HG03095 (cell line): ENCODE data around the gene TMEM222.
"Not testable (repeated sequence)": the region's sequence is repeated elsewhere in the genome, so short reads cannot be mapped to it uniquely, and the experiment has no call there.

Source experiments
- ATAC-seq: cut with Tn5 transposase; IDR thresholded peaks from one replicate; pipeline ENCODE4 v1.9.1; 2021; ENCODE audit warnings: moderate library complexity; ENCODE audit not compliant: unreplicated experiment

The TMEM222 gene

DNA sequence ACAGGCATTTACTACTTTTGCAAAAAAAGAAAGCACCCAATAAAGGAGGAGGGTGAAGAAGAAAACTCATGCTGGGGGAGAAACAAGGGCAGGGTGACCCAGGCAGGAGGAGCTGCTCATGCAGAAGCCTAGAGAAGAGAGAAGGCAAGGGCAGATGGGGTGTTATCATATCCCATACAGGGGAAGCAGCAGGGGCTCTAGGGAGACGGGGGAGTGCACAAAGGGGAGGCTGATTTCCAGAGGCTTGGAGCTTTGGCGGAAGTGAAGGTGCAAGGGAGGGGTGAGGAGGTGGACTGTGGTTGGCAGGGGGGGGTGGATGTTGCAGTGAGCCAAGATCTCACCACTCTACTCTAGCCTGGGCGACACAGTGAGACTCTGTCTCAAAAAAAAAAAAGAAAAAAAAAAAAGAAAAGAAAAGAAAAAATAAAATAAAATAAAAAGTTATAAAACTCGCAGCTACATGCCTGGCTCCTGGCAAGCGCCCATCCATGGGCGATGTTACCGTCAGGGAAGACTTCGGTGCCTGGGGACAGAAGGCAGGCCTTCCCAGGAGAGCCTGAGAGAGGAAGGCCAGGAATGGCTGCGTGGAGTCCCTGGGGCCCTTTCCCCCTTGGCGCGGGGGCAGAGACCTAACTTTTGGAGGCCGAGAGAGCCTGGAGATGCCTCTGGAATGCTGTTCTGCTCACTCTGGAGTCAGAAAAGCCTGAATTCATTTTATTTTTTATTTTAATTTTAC lies 56.0 kb downstream of the TMEM222 start:
- no peak for ATAC-seq

GRCh38 chr1:27379564-27380122 lies 57.7 kb downstream of the TMEM222 start:
- ATAC-seq = no peak

- ATAC-seq = no peak
These were observed 58.3 kb downstream of the TMEM222 start for GRCh38 chr1:27380224-27380623.

- no peak for ATAC-seq
These were observed 59.1 kb downstream of the TMEM222 start for GRCh38 chr1:27380766-27381733.

- ATAC-seq = no peak
These were observed 60.2 kb downstream of the TMEM222 start for GRCh38 chr1:27381969-27382762.

- ATAC-seq = no peak
These were observed 61.2 kb downstream of the TMEM222 start, which contains the start of gene CD164L2 for GRCh38 chr1:27383039-27383605. Gene CD164L2, minus strand, starts transcription at chr1:27383333. Its CDS starts 94 bp downstream, at chr1:27383239.

DNA sequence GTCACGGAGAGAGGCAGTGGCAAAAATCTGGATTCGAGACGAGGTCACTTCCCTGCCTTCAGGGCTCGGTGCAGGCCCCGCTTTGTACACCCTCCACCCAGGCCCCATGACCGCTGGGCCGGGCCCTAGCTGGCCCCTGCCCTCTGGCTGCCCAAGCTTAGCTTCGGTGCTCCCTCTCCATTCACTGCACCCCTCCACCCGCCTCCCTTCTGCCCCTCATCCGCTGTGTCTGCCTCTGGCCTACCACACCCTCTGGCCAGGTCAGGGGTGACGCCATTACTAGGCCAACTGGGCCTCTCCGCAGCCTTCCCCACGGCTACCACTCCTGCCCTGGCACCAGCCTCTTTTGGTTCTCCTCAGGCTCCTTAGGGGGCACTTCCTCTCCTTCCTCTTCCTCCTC lies 61.7 kb downstream of the TMEM222 start:
- no peak for ATAC-seq

DNA sequence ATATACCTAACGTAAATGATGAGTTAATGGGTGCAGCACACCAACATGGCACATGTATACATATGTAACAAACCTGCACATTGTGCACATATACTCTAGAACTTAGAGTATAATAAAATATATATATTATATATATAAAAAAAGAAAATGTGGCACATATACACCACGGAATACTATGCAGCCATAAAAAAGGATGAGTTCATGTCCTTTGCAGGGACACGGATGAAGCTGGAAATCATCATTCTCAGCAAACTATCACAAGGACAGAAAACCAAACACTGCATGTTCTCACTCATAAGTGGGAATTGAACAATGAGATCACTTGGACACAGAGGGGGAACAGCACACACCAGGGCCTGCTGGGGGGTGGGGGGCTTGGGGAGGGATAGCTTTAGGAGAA lies 62.8 kb downstream of the TMEM222 start:
- not testable (repeated sequence) for ATAC-seq
